IMR-90 (cell line): ENCODE measurements around the gene LRRC8E. TPM values are rescaled to one million over a fixed set of nuclear protein-coding genes. Genes with fewer than 3 reads are reported as not detected.

ENCODE experiments used
- ATAC-seq: fragments of 200-7000 bp; cut with Tn5 transposase; 2 replicates; pipeline ENCODE4 v1.9.1; 2020; ENCODE audit warnings: low read depth, mild to moderate bottlenecking, moderate library complexity
- BruUV-seq: library from RNA; stranded (reverse); fragments of 400-500 nt; replicated peaks from 2 replicates; lab custom pipeline; 2021; lab: Mats Ljungman, UMichigan
- CTCF ChIA-PET: fragments of 300-600 bp; formaldehyde crosslinking; extraction: SDS; loops from one replicate; lab custom pipeline; 2021; ENCODE audit warnings: antibody characterized with exemption; lab: Yijun Ruan, JAX
- POLR2A ChIA-PET: fragments of 300-600 bp; sonication (Branson Sonifier 250); formaldehyde crosslinking; loops from one replicate; lab custom pipeline; 2022; ENCODE audit warnings: antibody characterized with exemption; ENCODE audit not compliant: unreplicated experiment; lab: Charles Lee
- DNase-seq: peaks from one replicate; pipeline ENCODE4 v3.0.0; 2013
- H2AFZ ChIP-seq: replicated peaks from 2 replicates; pipeline ENCODE3; 2013; ENCODE audit warnings: low read length, mild to moderate bottlenecking; ENCODE audit not compliant: poor library complexity
- H2AK5ac ChIP-seq: 2 replicates; pipeline ENCODE4 v1.6.1; 2013; ENCODE audit warnings: low read depth, low read length, inconsistent platforms
- H2AK9ac ChIP-seq: replicated peaks from 2 replicates; pipeline ENCODE3; 2013; ENCODE audit warnings: mild to moderate bottlenecking, low read depth, low read length, moderate library complexity; ENCODE audit not compliant: poor library complexity
- H2BK120ac ChIP-seq: 2 replicates; pipeline ENCODE4 v1.6.1; 2013; ENCODE audit warnings: low read depth, low read length, inconsistent platforms
- H2BK15ac ChIP-seq: 3 replicates; pipeline ENCODE4 v1.6.1; 2013; ENCODE audit warnings: low read depth, low read length, inconsistent platforms
- H2BK20ac ChIP-seq: 2 replicates; pipeline ENCODE4 v1.6.1; 2013; ENCODE audit warnings: low read depth, mild to moderate bottlenecking, inconsistent platforms, low read length, moderate library complexity
- H2BK5ac ChIP-seq: 2 replicates; pipeline ENCODE4 v1.6.1; 2013; ENCODE audit warnings: mild to moderate bottlenecking, low read depth, low read length, inconsistent platforms; ENCODE audit not compliant: poor library complexity, severe bottlenecking
- H3K14ac ChIP-seq: replicated peaks from 2 replicates; pipeline ENCODE4 v1.6.1; 2013; ENCODE audit warnings: low read depth, low read length, inconsistent platforms
- H3K18ac ChIP-seq: 2 replicates; pipeline ENCODE4 v1.6.1; 2013; ENCODE audit warnings: low read depth, low read length, control low read depth
- H3K23ac ChIP-seq: 2 replicates; pipeline ENCODE4 v1.6.1; 2013; ENCODE audit warnings: low read depth, low read length, inconsistent platforms
- H3K27ac ChIP-seq: 2 replicates; pipeline ENCODE4 v1.5.1; 2013; ENCODE audit warnings: mild to moderate bottlenecking, control low read depth, low read length; ENCODE audit not compliant: insufficient read depth
- H3K27me3 ChIP-seq: 2 replicates; pipeline ENCODE4 v1.6.1; 2013; ENCODE audit warnings: low read length; ENCODE audit not compliant: control insufficient read depth, insufficient read depth
- H3K36me3 ChIP-seq: 2 replicates; pipeline ENCODE4 v1.6.1; 2013; ENCODE audit warnings: low read length, mixed read lengths; ENCODE audit not compliant: control insufficient read depth, insufficient read depth
- H3K4ac ChIP-seq: 2 replicates; pipeline ENCODE4 v1.6.1; 2013; ENCODE audit warnings: low read depth, low read length, inconsistent platforms
- H3K4me1 ChIP-seq: 2 replicates; pipeline ENCODE4 v1.6.1; 2013; ENCODE audit warnings: low read length, mixed read lengths; ENCODE audit not compliant: control insufficient read depth, insufficient read depth
- H3K4me2 ChIP-seq: 2 replicates; pipeline ENCODE4 v1.6.1; 2013; ENCODE audit warnings: low read depth, mild to moderate bottlenecking, control low read depth, low read length, moderate library complexity
- H3K4me3 ChIP-seq: 2 replicates; pipeline ENCODE4 v1.5.1; 2013; ENCODE audit warnings: low read depth, mild to moderate bottlenecking, control low read depth, low read length, moderate library complexity; ENCODE audit not compliant: insufficient read depth
- H3K56ac ChIP-seq: 2 replicates; pipeline ENCODE4 v1.6.1; 2013; ENCODE audit warnings: low read length, inconsistent platforms; ENCODE audit not compliant: insufficient read depth; ENCODE audit errors: extremely low read depth
- H3K79me1 ChIP-seq, 2 experiments: 2 replicates each; pipeline ENCODE4 v1.6.1; 2013; ENCODE audit warnings: low read length in 2 of 2, inconsistent platforms in 1 of 2, low read depth in 1 of 2
- H3K9ac ChIP-seq: 2 replicates; pipeline ENCODE4 v1.6.1; 2013; ENCODE audit warnings: low read depth, low read length, control low read depth
- H3K9me1 ChIP-seq: 2 replicates; pipeline ENCODE4 v1.6.1; 2013; ENCODE audit warnings: low read length, inconsistent platforms; ENCODE audit not compliant: insufficient read depth
- H3K9me3 ChIP-seq: 2 replicates; pipeline ENCODE4 v1.6.1; 2013; ENCODE audit warnings: low read length; ENCODE audit not compliant: control insufficient read depth, insufficient read depth
- H4K20me1 ChIP-seq: 2 replicates; pipeline ENCODE4 v1.6.1; 2013; ENCODE audit warnings: low read length, inconsistent platforms; ENCODE audit not compliant: insufficient read depth
- H4K5ac ChIP-seq: 2 replicates; pipeline ENCODE4 v1.6.1; 2013; ENCODE audit warnings: mild to moderate bottlenecking, low read depth, low read length, control low read depth
- H4K8ac ChIP-seq, 2 experiments: 2 replicates each; pipeline ENCODE4 v1.6.1; 2013; ENCODE audit warnings: low read depth in 2 of 2, low read length in 2 of 2, control low read depth in 1 of 2, inconsistent platforms in 1 of 2
- H4K91ac ChIP-seq: 2 replicates; pipeline ENCODE4 v1.6.1; 2013; ENCODE audit warnings: low read depth, low read length, inconsistent platforms; ENCODE audit not compliant: insufficient read depth
- BHLHE40 ChIP-seq: fragments of 150-350 bp; IDR thresholded peaks from 2 replicates; pipeline ENCODE4 v1.6.1; 2016; ENCODE audit warnings: mild to moderate bottlenecking, low read depth, low read length
- CEBPB ChIP-seq: IDR thresholded peaks from 2 replicates; pipeline ENCODE4 v1.6.1; 2012; ENCODE audit warnings: low read depth, low read length, improper control_type of control experiment
- CHD1 ChIP-seq: IDR thresholded peaks from 2 replicates; pipeline ENCODE4 v1.6.1; 2012; ENCODE audit warnings: low read depth, low read length, improper control_type of control experiment
- MAFK ChIP-seq: IDR thresholded peaks from 2 replicates; pipeline ENCODE4 v1.6.1; 2012; ENCODE audit warnings: low read depth, low read length, improper control_type of control experiment
- MAZ ChIP-seq: IDR thresholded peaks from 2 replicates; pipeline ENCODE4 v1.6.1; 2012; ENCODE audit warnings: low read depth, mild to moderate bottlenecking, low read length, improper control_type of control experiment, moderate library complexity, borderline replicate concordance
- MXI1 ChIP-seq: IDR thresholded peaks from 2 replicates; pipeline ENCODE4 v1.6.1; 2012; ENCODE audit warnings: low read depth, mild to moderate bottlenecking, low read length, moderate library complexity, borderline replicate concordance
- NFE2L2 ChIP-seq: fragments of 150-350 bp; IDR thresholded peaks from 2 replicates; pipeline ENCODE4 v1.6.1; 2016; ENCODE audit warnings: low read depth, mild to moderate bottlenecking, low read length
- POLR2A ChIP-seq: IDR thresholded peaks from 2 replicates; pipeline ENCODE4 v1.6.1; 2012; ENCODE audit warnings: mild to moderate bottlenecking, low read depth, low read length
- RCOR1 ChIP-seq: IDR thresholded peaks from 2 replicates; pipeline ENCODE4 v1.6.1; 2012; ENCODE audit warnings: mild to moderate bottlenecking, low read length, improper control_type of control experiment; ENCODE audit not compliant: insufficient replicate concordance
- SMC3 ChIP-seq: fragments of 150-350 bp; IDR thresholded peaks from 2 replicates; pipeline ENCODE4 v1.6.1; 2016; ENCODE audit warnings: low read depth, mild to moderate bottlenecking, antibody characterized with exemption, low read length, moderate library complexity
- WGBS, 2 experiments: methylation state at CpG; one replicate each; pipeline versions ENCODE4 v1.1.5 to v1.1.7; 2013; ENCODE audit warnings: missing lambda C conversion rate in 2 of 2; ENCODE audit not compliant: insufficient read length in 1 of 2; ENCODE audit errors: extremely low coverage in 2 of 2; 5-methylcytosine and 5-hydroxymethylcytosine counted together
- dilution Hi-C: fragments of 300-500 bp; cut with HindIII; formaldehyde crosslinking; loops from one replicate; pipeline ENCODE4 v1.14.3; 2018; ENCODE audit warnings: low sequenced_read_pairs; ENCODE audit not compliant: unreplicated experiment
- in situ Hi-C: fragments of 300-500 bp; cut with MboI; formaldehyde crosslinking; loops from 3 replicates; pipeline ENCODE4 v1.14.3; 2019; ENCODE audit warnings: low sequenced_read_pairs, inconsistent platforms, mixed read lengths
- intact Hi-C: fragments of 100-400 bp; cut with micrococcal nuclease; formaldehyde crosslinking; loops from 2 replicates; pipeline ENCODE4 v1.10.0; 2022
- polyA plus RNA-seq, 3 experiments: library from polyadenylated mRNA; depleted of rRNA; stranded (reverse); fragments of >200 nt; gene quantifications; 2 replicates each; pipeline ENCODE4 v1.2.3, GENCODE V29; 2012; ENCODE audit warnings: low replicate concordance in 1 of 3
- total RNA-seq: library from RNA; depleted of rRNA; stranded (reverse); fragments of >200 nt; gene quantifications from 2 replicates; pipeline ENCODE4 v1.2.3, GENCODE V29; 2012
- TF ChIP-seq, protein P1 (sequence below): fragments of 150-350 bp; IDR thresholded peaks from 2 replicates; pipeline ENCODE4 v1.6.1; 2016; ENCODE audit warnings: low read depth, mild to moderate bottlenecking, low read length, moderate library complexity, borderline replicate concordance
- TF ChIP-seq, protein P2 (sequence below): conservative IDR thresholded peaks from 2 replicates; pipeline ENCODE4 v1.5.1; 2012; ENCODE audit warnings: mild to moderate bottlenecking, low read depth, low read length, improper control_type of control experiment
- TF ChIP-seq, protein P3 (sequence below): fragments of 150-350 bp; IDR thresholded peaks from 2 replicates; pipeline ENCODE4 v1.6.1; 2017; ENCODE audit warnings: mild to moderate bottlenecking, antibody characterized with exemption, low read length, low read depth

Gene LRRC8E
- total and polyA plus RNA-seq, 2 of the 4 experiments (the other 2 are of a cell fraction) = 6.4 to 7.2 TPM

DNA sequence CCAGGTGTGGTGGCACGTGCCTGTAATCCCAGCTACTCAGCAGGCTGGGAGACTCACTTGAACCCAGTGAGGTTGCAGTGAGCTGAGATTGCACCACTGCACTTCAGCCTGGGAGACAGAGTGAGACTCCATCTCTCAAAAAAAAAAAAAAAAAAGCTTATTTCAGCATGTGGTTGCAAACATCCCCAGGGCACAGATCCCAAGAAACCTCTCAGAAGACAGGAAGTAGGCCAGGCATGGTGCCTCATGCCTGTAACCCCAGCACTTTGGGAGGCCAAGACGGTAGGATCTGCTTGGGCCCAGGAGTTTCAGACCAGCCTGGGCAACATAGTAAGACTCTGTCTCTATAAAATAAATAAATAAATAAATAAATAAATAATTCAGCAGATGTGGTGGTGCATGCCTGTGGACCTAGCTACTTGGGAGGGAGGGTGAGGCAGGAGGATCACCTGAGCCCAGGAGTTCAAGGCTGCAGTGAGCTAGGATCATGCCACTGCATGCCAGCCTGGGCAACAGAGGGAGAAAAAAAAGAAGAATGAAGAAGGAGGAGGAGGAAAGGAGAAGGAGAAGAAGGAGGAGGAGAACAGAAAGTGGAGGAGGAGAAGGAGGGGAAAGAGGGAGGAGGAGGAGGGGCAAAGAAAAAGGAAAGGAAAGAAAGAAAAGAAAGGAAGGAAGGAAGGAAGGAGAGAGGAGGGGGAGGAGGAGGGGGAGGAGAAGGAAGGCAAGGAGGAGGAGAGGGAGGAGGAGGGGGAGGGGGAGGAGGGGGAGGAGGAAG, 4.3 kb upstream of the LRRC8E start:
- Histone ChIP-seq H3K9ac (no peak overlapping the region), H2AFZ (no peak overlapping the region), H2AK5ac (no peak overlapping the region), H3K18ac (no peak overlapping the region), H4K8ac (0 out of 4 replicates have a peak overlapping the region, but pooled peaks of 1 of the 2 experiments have one; percentile 55), H3K9me1 (no peaks in the 10 kb centered on the region), H3K14ac (no peak overlapping the region), H2AK9ac (no peak overlapping the region), H3K79me1 (peaks cover 0 to 7% of the 10 kb centered on the region in 2 experiments; a peak in 3 of 4 replicates), H3K36me3 (no peaks in the 10 kb centered on the region), H4K91ac (no peak overlapping the region), H3K4ac (no peak overlapping the region), H3K4me2 (no peak overlapping the region), H3K4me3 (no peak overlapping the region), H3K56ac (no peak overlapping the region), H4K20me1 (no peaks in the 10 kb centered on the region), H2BK5ac (no peak overlapping the region), H3K27ac (no peak overlapping the region), H3K23ac (no peak overlapping the region), H2BK120ac (no peak overlapping the region), H3K27me3 (no peaks in the 10 kb centered on the region), H3K9me3 (no peaks in the 10 kb centered on the region), H3K4me1 (peaks cover 2% of the 10 kb centered on the region; the same call in 1 of the 2 replicates), H2BK20ac (no peak overlapping the region; the same call in 1 of the 2 replicates), H4K5ac (no peak overlapping the region), H2BK15ac (no peak overlapping the region)
- in situ Hi-C loops (no loop called here), dilution Hi-C loops (no loop called here), intact Hi-C loops (no loop called here)
- DNase-seq = peak; percentile 33
- TF ChIP-seq CHD1 = no peak
- no peak for TF ChIP-seq BHLHE40
- TF ChIP-seq MXI1 = no peak
- no peak for TF ChIP-seq SMC3
- no peak for TF ChIP-seq MAFK
- TF ChIP-seq RCOR1 = no peak
- TF ChIP-seq, protein P1, sequence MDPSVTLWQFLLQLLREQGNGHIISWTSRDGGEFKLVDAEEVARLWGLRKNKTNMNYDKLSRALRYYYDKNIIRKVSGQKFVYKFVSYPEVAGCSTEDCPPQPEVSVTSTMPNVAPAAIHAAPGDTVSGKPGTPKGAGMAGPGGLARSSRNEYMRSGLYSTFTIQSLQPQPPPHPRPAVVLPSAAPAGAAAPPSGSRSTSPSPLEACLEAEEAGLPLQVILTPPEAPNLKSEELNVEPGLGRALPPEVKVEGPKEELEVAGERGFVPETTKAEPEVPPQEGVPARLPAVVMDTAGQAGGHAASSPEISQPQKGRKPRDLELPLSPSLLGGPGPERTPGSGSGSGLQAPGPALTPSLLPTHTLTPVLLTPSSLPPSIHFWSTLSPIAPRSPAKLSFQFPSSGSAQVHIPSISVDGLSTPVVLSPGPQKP = no peak
- TF ChIP-seq MAZ = no peak
- no peak for TF ChIP-seq CEBPB
- TF ChIP-seq, protein P2, sequence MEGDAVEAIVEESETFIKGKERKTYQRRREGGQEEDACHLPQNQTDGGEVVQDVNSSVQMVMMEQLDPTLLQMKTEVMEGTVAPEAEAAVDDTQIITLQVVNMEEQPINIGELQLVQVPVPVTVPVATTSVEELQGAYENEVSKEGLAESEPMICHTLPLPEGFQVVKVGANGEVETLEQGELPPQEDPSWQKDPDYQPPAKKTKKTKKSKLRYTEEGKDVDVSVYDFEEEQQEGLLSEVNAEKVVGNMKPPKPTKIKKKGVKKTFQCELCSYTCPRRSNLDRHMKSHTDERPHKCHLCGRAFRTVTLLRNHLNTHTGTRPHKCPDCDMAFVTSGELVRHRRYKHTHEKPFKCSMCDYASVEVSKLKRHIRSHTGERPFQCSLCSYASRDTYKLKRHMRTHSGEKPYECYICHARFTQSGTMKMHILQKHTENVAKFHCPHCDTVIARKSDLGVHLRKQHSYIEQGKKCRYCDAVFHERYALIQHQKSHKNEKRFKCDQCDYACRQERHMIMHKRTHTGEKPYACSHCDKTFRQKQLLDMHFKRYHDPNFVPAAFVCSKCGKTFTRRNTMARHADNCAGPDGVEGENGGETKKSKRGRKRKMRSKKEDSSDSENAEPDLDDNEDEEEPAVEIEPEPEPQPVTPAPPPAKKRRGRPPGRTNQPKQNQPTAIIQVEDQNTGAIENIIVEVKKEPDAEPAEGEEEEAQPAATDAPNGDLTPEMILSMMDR = no peak
- no peak for TF ChIP-seq NFE2L2
- TF ChIP-seq, protein P3, sequence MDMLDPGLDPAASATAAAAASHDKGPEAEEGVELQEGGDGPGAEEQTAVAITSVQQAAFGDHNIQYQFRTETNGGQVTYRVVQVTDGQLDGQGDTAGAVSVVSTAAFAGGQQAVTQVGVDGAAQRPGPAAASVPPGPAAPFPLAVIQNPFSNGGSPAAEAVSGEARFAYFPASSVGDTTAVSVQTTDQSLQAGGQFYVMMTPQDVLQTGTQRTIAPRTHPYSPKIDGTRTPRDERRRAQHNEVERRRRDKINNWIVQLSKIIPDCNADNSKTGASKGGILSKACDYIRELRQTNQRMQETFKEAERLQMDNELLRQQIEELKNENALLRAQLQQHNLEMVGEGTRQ = no peak
- TF ChIP-seq POLR2A = no peak
- ATAC-seq = no peak
- no TSS peak for BruUV-seq
- WGBS, 2 experiments = no CpG with 5 or more reads among the region's 2 CpGs
- POLR2A ChIA-PET = interaction anchor here (0.7 kb wide), 1 partner anchor 360 kb away, joined by 12 read pairs; no protein-coding TSS in a partner anchor
- CTCF ChIA-PET = interaction anchor here (1.5 kb wide), 1 partner anchor 15 kb away, joined by 6 read pairs; no protein-coding TSS in a partner anchor
